ACHN (cell line): ENCODE measurements around the gene SCG3.
A peak's percentile ranks its signal among the peaks of the same experiment; 100 is the strongest.

Source experiments
- DNase-seq: peaks from one replicate; pipeline ENCODE4 v3.0.0-alpha.2; 2015
- in situ Hi-C: cut with HindIII; loops from 2 replicates; pipeline ENCODE4 v1.10.0; 2017; ENCODE audit warnings: low sequenced_read_pairs, low pct_ligation_motif_present, low pct_unique_long_range_greater_than_20kb

Gene SCG3

GRCh38 chr15:51749307-51749706, 68.0 kb downstream of the SCG3 start:
- in situ Hi-C loops, result no loop called here
- DNase-seq, result no peak

- DNase-seq, result no peak
- in situ Hi-C loops, result loop anchor here (25.0 kb wide), 1 partner anchor 88 kb away; no protein-coding TSS in a partner anchor
Measured at GRCh38 chr15:51750186-51750585, 68.9 kb downstream of the SCG3 start.

- in situ Hi-C loops, result loop anchor here (25.0 kb wide), 1 partner anchor 89 kb away; no protein-coding TSS in a partner anchor
- DNase-seq, result peak; percentile 24
Measured at GRCh38 chr15:51750792-51751696, 69.7 kb downstream of the SCG3 start, which contains the start of gene TMOD2. TMOD2 (plus strand) TSS chr15:51751597; CDS start chr15:51766442, 14,845 bp downstream.

- in situ Hi-C loops, result loop anchor here (25.0 kb wide), 1 partner anchor 90 kb away; no protein-coding TSS in a partner anchor
- DNase-seq, result no peak
Measured at GRCh38 chr15:51751697-51752683, 70.7 kb downstream of the SCG3 start.

- in situ Hi-C loops, result loop anchor here (25.0 kb wide), 1 partner anchor 91 kb away; no protein-coding TSS in a partner anchor
- DNase-seq, result no peak
Measured at GRCh38 chr15:51752888-51753287, 71.6 kb downstream of the SCG3 start.

- no peak for DNase-seq
- in situ Hi-C loops, result loop anchor here (25.0 kb wide), 1 partner anchor 92 kb away; no protein-coding TSS in a partner anchor
Measured at GRCh38 chr15:51754267-51754666, 73.0 kb downstream of the SCG3 start.

GRCh38 chr15:51755790-51756189, 74.5 kb downstream of the SCG3 start:
- in situ Hi-C loops, result loop anchor here (25.0 kb wide), 1 partner anchor 93 kb away; no protein-coding TSS in a partner anchor
- no peak for DNase-seq

- DNase-seq, result no peak
- in situ Hi-C loops, result loop anchor here (25.0 kb wide), 1 partner anchor 94 kb away; no protein-coding TSS in a partner anchor
Measured at GRCh38 chr15:51756482-51756881, 75.2 kb downstream of the SCG3 start.

- DNase-seq, result no peak
- in situ Hi-C loops, result loop anchor here (25.0 kb wide), 1 partner anchor 95 kb away; no protein-coding TSS in a partner anchor
Measured at GRCh38 chr15:51757450-51757849, 76.1 kb downstream of the SCG3 start.

- no peak for DNase-seq
- in situ Hi-C loops, result loop anchor here (25.0 kb wide), 1 partner anchor 96 kb away; no protein-coding TSS in a partner anchor
Measured at GRCh38 chr15:51758645-51759044, 77.3 kb downstream of the SCG3 start.

- in situ Hi-C loops, result loop anchor here (25.0 kb wide), 1 partner anchor 97 kb away; no protein-coding TSS in a partner anchor
- DNase-seq, result peak; percentile 9
Measured at GRCh38 chr15:51759557-51760070, 78.3 kb downstream of the SCG3 start.

- in situ Hi-C loops, result loop anchor here (25.0 kb wide), 1 partner anchor 99 kb away; no protein-coding TSS in a partner anchor
Measured at GRCh38 chr15:51760805-51761204, 79.5 kb downstream of the SCG3 start.

GRCh38 chr15:51765751-51766150, 84.4 kb downstream of the SCG3 start:
- no peak for DNase-seq
- in situ Hi-C loops, result loop anchor here (25.0 kb wide), 1 partner anchor 103 kb away; no protein-coding TSS in a partner anchor

More at GRCh38 chr15:51760805-51761204, 79.5 kb downstream of the SCG3 start:
- no peak for DNase-seq

- no peak for DNase-seq
- in situ Hi-C loops, result loop anchor here (25.0 kb wide), 1 partner anchor 104 kb away; no protein-coding TSS in a partner anchor
Measured at GRCh38 chr15:51766341-51766740, 85.0 kb downstream of the SCG3 start.

GRCh38 chr15:51768018-51768417, 86.7 kb downstream of the SCG3 start:
- DNase-seq, result no peak
- in situ Hi-C loops, result loop anchor here (25.0 kb wide), 1 partner anchor 106 kb away; no protein-coding TSS in a partner anchor
